ENCODE data around the gene MYO18A.
A peak's percentile ranks its signal among the peaks of the same experiment; 100 is the strongest.
"Not testable (repeated sequence)": the region's sequence is repeated elsewhere in the genome, so short reads cannot be mapped to it uniquely, and the experiment has no call there.

MYO18A gene

GRCh38 chr17:29150161-29150560 is 30.0 kb downstream of the MYO18A start:
- H3K27me3 Mint-ChIP-seq = no peaks in the 10 kb centered on the region
- H3K9me3 Mint-ChIP-seq = no peaks in the 10 kb centered on the region
- DNase-seq = no peak
- H3K4me1 Mint-ChIP-seq (ENCODE audit: low read depth) = peaks cover 54% of the 10 kb centered on the region
- no peaks in the 10 kb centered on the region for H3K36me3 Mint-ChIP-seq (ENCODE audit: low read depth)
- H3K4me3 Mint-ChIP-seq = peak overlapping the region; percentile 74
- H3K27ac Mint-ChIP-seq = peak overlapping the region; percentile 73

DNA sequence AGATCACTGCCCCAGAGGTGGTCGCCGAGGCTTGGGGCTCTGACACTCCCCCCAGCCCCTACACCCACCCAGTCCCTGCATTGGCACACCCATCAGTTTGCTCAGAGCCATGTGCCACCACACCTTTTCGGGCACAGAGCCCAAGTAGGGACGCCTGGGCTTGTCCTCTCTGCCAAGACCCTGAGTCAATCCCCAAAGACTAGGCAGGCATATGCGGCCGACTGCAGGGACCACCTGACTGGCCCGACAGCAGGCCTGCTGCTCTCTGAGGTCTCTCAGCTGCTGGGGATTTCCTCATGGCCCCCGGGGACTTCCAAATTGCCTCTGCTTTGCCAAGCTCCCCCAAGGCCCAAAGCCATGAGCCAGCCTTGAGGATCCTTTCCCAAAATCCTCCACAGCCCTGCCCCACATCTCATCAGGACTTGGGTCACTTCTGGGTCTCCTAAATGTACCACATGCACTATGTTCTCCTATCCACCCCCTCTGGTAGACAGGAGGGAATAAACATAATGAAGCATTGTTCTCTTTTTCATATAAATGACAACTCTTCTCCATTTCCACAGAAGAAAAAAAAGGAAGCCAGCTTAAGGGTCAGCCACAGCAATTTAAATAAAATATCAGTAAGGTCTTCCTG is 30.6 kb downstream of the MYO18A start:
- Mint-ChIP-seq H3K36me3 (ENCODE audit: low read depth) (no peaks in the 10 kb centered on the region), H3K9me3 (no peaks in the 10 kb centered on the region), H3K27ac (peak overlapping the region; percentile 91), H3K4me3 (peak overlapping the region; percentile 74), H3K4me1 (ENCODE audit: low read depth) (peaks cover 52% of the 10 kb centered on the region), H3K27me3 (no peaks in the 10 kb centered on the region)
- DNase-seq = no peak

GRCh38 chr17:29148790-29149430 is 31.3 kb downstream of the MYO18A start:
- peak overlapping the region; percentile 94 for H3K27ac Mint-ChIP-seq
- H3K4me3 Mint-ChIP-seq = peak overlapping the region; percentile 74
- peaks cover 50% of the 10 kb centered on the region for H3K4me1 Mint-ChIP-seq (ENCODE audit: low read depth)
- no peaks in the 10 kb centered on the region for H3K27me3 Mint-ChIP-seq
- H3K36me3 Mint-ChIP-seq (ENCODE audit: low read depth) = no peaks in the 10 kb centered on the region
- no peaks in the 10 kb centered on the region for H3K9me3 Mint-ChIP-seq
- DNase-seq = peak; percentile 97

DNA sequence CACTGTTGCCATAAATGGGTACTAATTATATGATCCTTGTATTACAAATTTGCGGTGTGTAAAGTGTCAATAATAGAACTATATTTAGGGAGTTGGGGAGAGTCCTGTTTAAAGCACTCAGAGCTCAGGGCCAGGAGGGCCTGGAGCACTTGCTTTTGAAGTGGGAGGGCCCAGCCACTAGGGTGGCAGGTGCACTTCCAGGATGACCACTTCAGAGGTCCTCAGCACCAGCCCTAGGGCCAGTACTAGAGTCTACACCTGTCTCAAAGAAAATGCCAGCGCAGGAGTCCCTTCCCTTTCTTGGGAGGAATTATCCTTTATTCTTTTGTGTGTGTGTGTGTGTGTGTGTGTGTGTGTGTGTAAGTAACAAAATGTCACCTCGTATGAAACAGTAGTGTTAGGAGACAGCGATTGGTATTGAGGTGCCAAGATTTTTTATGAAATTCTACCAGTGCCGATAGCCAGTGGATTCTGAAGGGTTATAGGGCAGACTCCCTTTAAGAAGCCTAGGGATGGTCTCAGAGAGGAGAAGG is 31.9 kb downstream of the MYO18A start:
- Mint-ChIP-seq H3K9me3 (no peaks in the 10 kb centered on the region), H3K4me3 (peak overlapping the region; percentile 72), H3K27ac (peak overlapping the region; percentile 94), H3K27me3 (no peaks in the 10 kb centered on the region), H3K36me3 (ENCODE audit: low read depth) (no peaks in the 10 kb centered on the region), H3K4me1 (ENCODE audit: low read depth) (peaks cover 53% of the 10 kb centered on the region)
- no peak for DNase-seq

DNA sequence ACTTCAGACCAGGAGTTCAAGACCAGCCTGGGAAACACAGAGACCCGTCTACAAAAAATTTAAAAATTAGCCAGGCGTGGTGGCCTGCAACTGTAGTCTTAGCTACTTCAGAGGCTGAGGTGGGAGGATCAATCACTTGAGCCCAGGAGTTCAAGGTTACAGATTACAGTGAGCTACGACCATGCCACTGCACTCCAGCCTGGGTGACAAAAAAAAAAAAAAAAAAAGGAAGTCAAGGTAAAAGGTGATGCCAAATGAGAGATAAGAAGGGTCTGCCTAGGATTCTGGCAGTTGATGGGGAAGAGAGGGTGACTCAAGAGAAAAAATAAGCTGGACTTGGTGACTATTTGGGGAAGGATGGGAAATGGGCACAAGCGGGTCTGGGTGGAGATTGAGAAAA is 32.5 kb downstream of the MYO18A start:
- peak overlapping the region; percentile 74 for H3K27ac Mint-ChIP-seq
- no peak overlapping the region for H3K4me3 Mint-ChIP-seq
- H3K27me3 Mint-ChIP-seq = no peaks in the 10 kb centered on the region

DNA sequence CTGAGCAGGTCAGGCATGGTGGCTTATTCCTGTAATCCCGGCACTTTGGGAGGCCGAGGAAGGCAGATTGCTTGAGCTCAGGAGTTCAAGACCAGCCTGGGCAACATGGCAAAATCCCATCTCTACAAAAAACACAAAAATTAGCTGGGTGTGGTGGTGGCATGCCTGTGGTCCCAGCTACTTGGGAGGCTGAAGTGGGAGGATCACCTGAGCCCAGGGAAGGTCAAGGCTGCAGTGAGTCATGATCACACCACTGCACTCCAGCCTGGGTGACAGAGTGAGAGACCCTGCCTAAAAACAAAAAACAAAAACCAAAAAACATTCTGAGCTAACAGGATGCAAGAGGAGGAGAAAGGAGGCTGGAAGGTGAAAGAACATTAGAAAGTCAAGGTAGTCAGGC is 33.0 kb downstream of the MYO18A start:
- H3K4me1 Mint-ChIP-seq (ENCODE audit: low read depth) = peaks cover 61% of the 10 kb centered on the region

More for the DNA sequence above, 32.5 kb downstream of the MYO18A start:
- no peaks in the 10 kb centered on the region for H3K9me3 Mint-ChIP-seq
- H3K4me1 Mint-ChIP-seq (ENCODE audit: low read depth) = peaks cover 57% of the 10 kb centered on the region
- DNase-seq = no peak
- H3K36me3 Mint-ChIP-seq (ENCODE audit: low read depth) = no peaks in the 10 kb centered on the region

GRCh38 chr17:29146369-29146972 is 33.7 kb downstream of the MYO18A start:
- no peak overlapping the region for H3K4me3 Mint-ChIP-seq
- peak overlapping the region; percentile 15 for H3K27ac Mint-ChIP-seq
- H3K27me3 Mint-ChIP-seq = no peaks in the 10 kb centered on the region
- peaks cover 67% of the 10 kb centered on the region for H3K4me1 Mint-ChIP-seq (ENCODE audit: low read depth)
- H3K9me3 Mint-ChIP-seq = no peaks in the 10 kb centered on the region
- DNase-seq = no peak
- no peaks in the 10 kb centered on the region for H3K36me3 Mint-ChIP-seq (ENCODE audit: low read depth)

More for the DNA sequence above, 33.0 kb downstream of the MYO18A start:
- H3K9me3 Mint-ChIP-seq; H3K27me3 Mint-ChIP-seq; H3K4me3 Mint-ChIP-seq; H3K36me3 Mint-ChIP-seq (ENCODE audit: low read depth); DNase-seq: not testable (repeated sequence)
- peak overlapping the region; percentile 74 for H3K27ac Mint-ChIP-seq

DNA sequence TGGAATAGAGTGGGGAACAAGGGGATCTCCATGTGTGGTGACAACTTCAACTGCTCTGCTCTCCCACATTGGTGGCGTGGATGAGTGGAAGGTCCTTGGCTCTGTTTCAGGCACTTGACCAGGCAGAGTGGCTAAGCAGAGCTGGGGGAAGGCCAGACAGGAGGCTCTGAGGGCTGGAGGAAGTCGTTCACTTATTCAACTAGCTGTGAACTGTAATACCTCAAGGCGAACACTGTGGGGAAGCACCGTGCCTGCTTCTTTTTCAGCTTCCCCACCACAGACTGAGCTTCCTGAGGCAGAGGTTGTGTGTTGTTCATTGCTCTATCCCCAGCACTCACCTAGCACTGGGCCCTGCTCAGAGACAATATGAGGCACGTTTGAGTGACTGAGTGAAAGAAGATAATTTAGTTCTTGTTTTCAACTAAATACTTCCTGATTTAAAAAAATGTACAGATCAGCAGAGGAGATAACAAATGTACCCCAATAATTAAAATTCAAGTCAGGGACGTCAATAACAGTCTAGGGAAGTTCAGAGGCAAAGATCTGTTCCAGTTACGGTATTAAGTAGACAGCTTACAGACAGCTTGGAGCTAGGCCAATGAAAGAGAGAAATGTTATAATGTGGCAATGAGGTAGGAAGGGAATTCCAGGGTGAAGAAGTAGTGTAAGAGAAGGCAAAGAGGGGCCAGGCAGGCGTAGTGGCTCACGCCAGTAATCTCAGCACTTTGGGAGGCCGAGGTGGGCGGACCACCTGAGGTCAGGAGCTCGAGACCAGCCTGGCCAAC is 34.7 kb downstream of the MYO18A start:
- DNase-seq = peak; percentile 70
- H3K36me3 Mint-ChIP-seq (ENCODE audit: low read depth) = peaks cover 6% of the 10 kb centered on the region
- H3K4me1 Mint-ChIP-seq (ENCODE audit: low read depth) = peaks cover 76% of the 10 kb centered on the region
- H3K4me3 Mint-ChIP-seq = no peak overlapping the region
- H3K27me3 Mint-ChIP-seq = no peaks in the 10 kb centered on the region
- H3K9me3 Mint-ChIP-seq = no peaks in the 10 kb centered on the region
- peak overlapping the region; percentile 84 for H3K27ac Mint-ChIP-seq

GRCh38 chr17:29143894-29144293 is 36.3 kb downstream of the MYO18A start:
- Mint-ChIP-seq H3K27me3 (no peaks in the 10 kb centered on the region), H3K36me3 (ENCODE audit: low read depth) (peaks cover 8% of the 10 kb centered on the region), H3K4me1 (ENCODE audit: low read depth) (peaks cover 75% of the 10 kb centered on the region), H3K9me3 (no peaks in the 10 kb centered on the region), H3K27ac (peak overlapping the region; percentile 54), H3K4me3 (no peak overlapping the region)
- DNase-seq = no peak

DNA sequence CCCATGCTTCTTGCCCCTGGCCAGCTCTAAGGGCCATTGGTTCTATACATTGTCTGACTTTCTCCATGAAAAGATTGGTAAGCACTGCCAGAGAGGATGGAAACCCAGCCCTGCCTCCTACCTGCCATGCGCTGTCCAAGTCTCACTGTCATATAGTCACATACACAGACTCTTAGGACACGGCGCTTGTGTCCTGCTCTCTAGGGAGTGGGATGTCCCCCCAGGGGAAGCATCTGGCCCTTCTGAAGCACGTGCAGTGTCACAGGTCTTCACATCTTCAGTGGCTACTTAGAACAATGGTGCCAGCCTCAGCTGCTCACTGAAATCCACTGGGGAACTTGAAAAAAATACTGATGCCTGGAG is 38.7 kb downstream of the MYO18A start:
- DNase-seq = peak; percentile 49
- Mint-ChIP-seq H3K27me3 (no peaks in the 10 kb centered on the region), H3K4me3 (peak overlapping the region; percentile 93), H3K4me1 (ENCODE audit: low read depth) (peaks cover 82% of the 10 kb centered on the region), H3K27ac (peak overlapping the region; percentile 95), H3K36me3 (ENCODE audit: low read depth) (peaks cover 12% of the 10 kb centered on the region), H3K9me3 (no peaks in the 10 kb centered on the region)

DNA sequence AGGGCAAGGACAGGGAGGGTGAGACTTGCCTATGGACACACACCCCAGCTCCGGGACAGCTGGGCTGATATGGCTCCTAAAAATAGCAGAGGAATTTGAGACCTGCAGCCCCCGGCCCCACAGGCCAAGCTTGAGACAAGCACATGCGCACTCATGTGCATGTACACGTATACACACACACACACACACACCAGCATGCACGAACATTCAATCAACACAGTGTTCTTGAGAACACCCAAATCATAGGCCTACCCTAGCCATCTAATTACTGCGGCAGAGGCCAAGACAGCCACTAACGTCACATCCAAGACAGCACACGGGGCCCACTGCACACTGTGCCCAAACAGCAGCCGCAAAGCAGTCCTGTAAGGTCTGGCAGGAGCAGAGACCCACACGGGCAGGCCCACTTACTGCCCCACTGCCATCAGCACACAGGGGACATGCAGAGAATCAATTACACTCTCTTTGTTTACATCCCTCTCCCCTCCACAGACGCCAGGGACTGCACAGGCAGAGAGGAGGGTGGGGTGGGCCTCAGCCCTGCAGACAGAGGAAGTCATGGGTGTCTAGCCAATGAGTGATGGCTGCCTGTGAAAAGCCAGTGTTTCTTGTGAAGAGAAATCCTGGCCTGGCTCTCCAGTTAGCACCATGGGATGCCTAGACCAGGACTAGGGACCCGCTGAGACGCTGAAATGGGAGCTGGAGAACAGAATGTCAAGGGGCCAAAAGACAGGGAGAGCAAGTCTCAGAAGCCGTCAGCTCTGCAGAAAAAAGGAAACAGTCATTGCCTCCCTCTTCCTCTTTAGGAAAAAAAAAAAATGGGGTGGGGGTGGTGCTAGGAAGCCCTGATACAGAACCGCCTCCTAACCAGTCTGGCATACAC is 39.3 kb downstream of the MYO18A start:
- Mint-ChIP-seq H3K4me1 (ENCODE audit: low read depth) (peaks cover 84% of the 10 kb centered on the region), H3K36me3 (ENCODE audit: low read depth) (peaks cover 15% of the 10 kb centered on the region), H3K27ac (peak overlapping the region; percentile 95), H3K27me3 (no peaks in the 10 kb centered on the region), H3K9me3 (no peaks in the 10 kb centered on the region), H3K4me3 (peak overlapping the region; percentile 93)
- DNase-seq = peak; percentile 69

DNA sequence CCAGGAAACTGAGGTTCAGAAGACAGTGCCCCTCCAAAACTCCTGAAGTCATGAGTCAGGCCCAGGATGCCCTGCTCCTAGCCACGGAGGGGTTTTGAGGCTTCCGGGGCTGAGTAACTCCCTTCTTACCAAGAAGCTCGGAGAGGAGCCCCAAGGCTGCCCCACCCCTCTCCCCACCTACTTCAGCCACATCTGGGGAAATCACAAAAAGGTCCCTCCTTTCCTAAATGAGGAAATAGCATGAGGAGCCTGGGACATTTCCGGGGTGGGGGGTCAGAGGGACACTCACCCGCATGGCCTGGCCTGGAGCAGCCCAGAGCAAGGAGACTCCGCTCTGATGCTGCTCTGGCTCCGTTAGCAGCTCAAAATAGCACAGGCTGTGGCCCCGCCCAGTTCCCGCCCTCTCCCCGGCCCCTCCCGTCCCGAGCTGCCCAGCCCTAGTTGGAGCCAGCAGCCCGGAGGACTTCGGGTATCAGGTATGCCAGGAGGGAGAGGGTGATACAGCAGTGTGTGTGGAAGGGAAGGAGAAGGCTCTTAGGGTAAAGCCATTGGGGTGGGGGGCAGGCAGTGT is 40.1 kb downstream of the MYO18A start:
- H3K9me3 Mint-ChIP-seq = no peaks in the 10 kb centered on the region
- H3K4me3 Mint-ChIP-seq = peak overlapping the region; percentile 93
- peak; percentile 87 for DNase-seq
- peaks cover 84% of the 10 kb centered on the region for H3K4me1 Mint-ChIP-seq (ENCODE audit: low read depth)
- peaks cover 20% of the 10 kb centered on the region for H3K36me3 Mint-ChIP-seq (ENCODE audit: low read depth)
- peak overlapping the region; percentile 95 for H3K27ac Mint-ChIP-seq
- no peaks in the 10 kb centered on the region for H3K27me3 Mint-ChIP-seq

GRCh38 chr17:29138971-29139691 is 41.1 kb downstream of the MYO18A start:
- Mint-ChIP-seq H3K36me3 (ENCODE audit: low read depth) (peaks cover 20% of the 10 kb centered on the region), H3K27ac (peak overlapping the region; percentile 95), H3K9me3 (no peaks in the 10 kb centered on the region), H3K27me3 (no peaks in the 10 kb centered on the region), H3K4me3 (peak overlapping the region; percentile 93), H3K4me1 (ENCODE audit: low read depth) (peaks cover 81% of the 10 kb centered on the region)
- DNase-seq = peak; percentile 65

All from activated T-cell treated with anti-CD3 and anti-CD28 coated beads, Interleukin-2, amount 50 U/mL, for 24 hours (primary cell).